Heart left ventricle (tissue), 16 donors: ENCODE results near the gene FBXO15. TPM values are rescaled to one million over a fixed set of nuclear protein-coding genes. Genes with fewer than 3 reads are reported as not detected.
A peak's percentile ranks its signal among the peaks of the same experiment; 100 is the strongest.

Experiments
- ATAC-seq, 4 donors: fragments of 200-7000 bp; cut with Tn5 transposase; one replicate each; pipeline ENCODE4 v1.9.1; 2020 to 2022; ENCODE audit warnings: moderate library complexity in 4 of 4, mild to moderate bottlenecking in 3 of 4, moderate number of reproducible peaks in 1 of 4
- DNase-seq, 5 donors: peaks; one replicate each; pipeline ENCODE4 v3.0.0-alpha.2; 2020
- H3K27ac ChIP-seq, 12 donors: fragments of 200-600 bp; sonication (generic) in 4 of 12; one replicate each; pipeline versions ENCODE4 v1.5.0 to v1.8.0; 2016 to 2022; ENCODE audit warnings: mild to moderate bottlenecking in 2 of 12
- H3K27me3 ChIP-seq, 9 donors: fragments of 200-600 bp; sonication (generic) in 2 of 9; one replicate each; pipeline versions ENCODE4 v1.5.1 to v1.8.0; 2016 to 2022; ENCODE audit warnings: mild to moderate bottlenecking in 3 of 9
- H3K36me3 ChIP-seq, 9 donors: fragments of 200-600 bp; sonication (generic) in 2 of 9; one replicate each; pipeline versions ENCODE4 v1.5.0 to v1.8.0; 2018 to 2022; ENCODE audit warnings: mild to moderate bottlenecking in 2 of 9
- H3K4me1 ChIP-seq, 12 donors: fragments of 200-600 bp; sonication (generic) in 4 of 12; one replicate each; pipeline versions ENCODE4 v1.5.0 to v1.8.0; 2016 to 2022; ENCODE audit warnings: mild to moderate bottlenecking in 3 of 12
- H3K4me3 ChIP-seq, 12 donors: fragments of 200-600 bp; sonication (generic) in 4 of 12; one replicate each; pipeline versions ENCODE4 v1.5.0 to v1.8.0; 2017 to 2022; ENCODE audit warnings: mild to moderate bottlenecking in 9 of 12, moderate library complexity in 4 of 12
- H3K9me3 ChIP-seq, 12 donors: fragments of 200-600 bp; sonication (generic) in 4 of 12; one replicate each; pipeline versions ENCODE4 v1.5.0 to v1.8.0; 2016 to 2022; ENCODE audit warnings: mild to moderate bottlenecking in 1 of 12
- POLR2A ChIP-seq, 2 donors: fragments of 450-650 bp; IDR thresholded peaks; one replicate each; pipeline ENCODE4 v1.6.1; 2017; ENCODE audit warnings: antibody characterized with exemption in 2 of 2, mild to moderate bottlenecking in 2 of 2, moderate library complexity in 2 of 2
- WGBS, 4 donors: extraction: QIAGEN DNeasy Blood & Tissue Kit in 2 of 4; methylation state at CpG; one replicate each; pipeline versions ENCODE4 v1.1.5 to v1.1.7; 2013 to 2018; 5-methylcytosine and 5-hydroxymethylcytosine counted together
- intact Hi-C, 10 donors: fragments of 100-400 bp; cut with DNase I; formaldehyde crosslinking; loops; one replicate each; pipeline versions ENCODE4 v1.11.1 to v1.14.2; 2022
- polyA plus RNA-seq, 2 donors: library from polyadenylated mRNA; stranded (reverse); fragments of 200-250 nt; gene quantifications; one replicate each; pipeline ENCODE4 v1.2.3, GENCODE V29; 2013
- total RNA-seq, 9 donors: library from RNA; depleted of rRNA in 2 of 9; stranded (reverse); fragments of >200 nt in 2 of 9; fragmentation: NEBNext Ultra II Directional in 3 of 9; extraction: Animal tissue kit (Norgen Biotek cat#: 25700) in 3 of 9; gene quantifications; one replicate each; pipeline versions ENCODE4 v1.1.0 to v1.2.4, GENCODE V29; 2016 to 2023
- TF ChIP-seq, protein P1 (sequence below), 12 donors: fragments of 200-600 bp; sonication (generic) in 4 of 12; IDR thresholded peaks; one replicate each; pipeline versions ENCODE4 v1.5.0 to v1.8.0; 2018 to 2022; ENCODE audit warnings: antibody characterized with exemption in 12 of 12, mild to moderate bottlenecking in 5 of 12
- donor health status: ischemic (EF 13 %, LVEDD 7.1; RV severe dilation, severe dysfunction).
- donor health status: healthy with polysubstance abuse.
- donor health status: DM: no; HTN: yes; CAD: no.
- donor health status: DM: no; HTN: no; CAD: no.
- donor health status: ischemic (EF 25% LVEDD 6.9; RV normal size, moderate dysfunction).
- donor health status: ischemic (EF 25% LVEDD 5.7; RV mildly dilated, moderate dysfunction).
- donor health status: healthy.
- donor health status: DM: yes; HTN: yes; CAD: no.
- donor health status: ischemic (EF 35%, LVEDD 5.7; RV mildly dilated, moderate dysfunction).
- donor health status: nonischemic (EF 11% LVEDD 7.7; RV severe dilation, severe dysfunction).
- donor health status: DM: yes; HTN: yes; CAD: no.
- donor health status: PGD.
- donor health status: ischemic (EF 29% LVEDD 5.4; RV normal size, mild dysfunction).
- donor health status: nonischemic (EF 23%, LVEDD 6.1; RV moderate dilation, normal function).

FBXO15 gene
- total and polyA plus RNA-seq, 11 donors = 0.10 to 0.84 (median 0.39) TPM; not detected in 3

DNA sequence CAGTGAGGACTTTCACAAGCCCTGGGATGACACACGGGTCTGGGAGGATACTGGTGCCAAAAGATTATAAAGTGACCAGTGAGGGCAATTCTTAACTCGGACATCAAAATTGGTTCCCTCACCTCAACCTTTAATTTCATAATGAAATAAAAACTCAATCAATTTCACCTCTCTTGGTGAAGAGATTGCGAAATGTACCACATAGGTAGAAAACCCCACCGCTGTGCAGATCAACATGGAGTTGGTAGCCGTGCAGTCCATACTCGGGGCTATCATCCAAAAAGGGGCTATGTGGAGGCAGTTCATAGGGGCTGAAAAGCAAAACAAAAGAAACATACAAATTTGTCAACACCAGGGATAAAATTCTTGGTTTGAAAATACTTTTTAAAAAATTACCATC is 24.4 kb downstream of the FBXO15 start:
- Histone ChIP-seq H3K27me3 (peaks cover 0 to 5% (median 0%) of the 10 kb centered on the region in 9 donors), H3K27ac (no peak overlapping the region), H3K4me1 (peaks cover 0 to 8% (median 0%) of the 10 kb centered on the region in 12 donors), H3K4me3 (no peak overlapping the region), H3K9me3 (no peaks in the 10 kb centered on the region), H3K36me3 (no peaks in the 10 kb centered on the region)
- 90 to 97% (median 92%) methylated on average over 6 of the region's 6 CpGs for WGBS, 4 donors
- ATAC-seq (no peak), DNase-seq (no peak)
- TF ChIP-seq, protein P1, sequence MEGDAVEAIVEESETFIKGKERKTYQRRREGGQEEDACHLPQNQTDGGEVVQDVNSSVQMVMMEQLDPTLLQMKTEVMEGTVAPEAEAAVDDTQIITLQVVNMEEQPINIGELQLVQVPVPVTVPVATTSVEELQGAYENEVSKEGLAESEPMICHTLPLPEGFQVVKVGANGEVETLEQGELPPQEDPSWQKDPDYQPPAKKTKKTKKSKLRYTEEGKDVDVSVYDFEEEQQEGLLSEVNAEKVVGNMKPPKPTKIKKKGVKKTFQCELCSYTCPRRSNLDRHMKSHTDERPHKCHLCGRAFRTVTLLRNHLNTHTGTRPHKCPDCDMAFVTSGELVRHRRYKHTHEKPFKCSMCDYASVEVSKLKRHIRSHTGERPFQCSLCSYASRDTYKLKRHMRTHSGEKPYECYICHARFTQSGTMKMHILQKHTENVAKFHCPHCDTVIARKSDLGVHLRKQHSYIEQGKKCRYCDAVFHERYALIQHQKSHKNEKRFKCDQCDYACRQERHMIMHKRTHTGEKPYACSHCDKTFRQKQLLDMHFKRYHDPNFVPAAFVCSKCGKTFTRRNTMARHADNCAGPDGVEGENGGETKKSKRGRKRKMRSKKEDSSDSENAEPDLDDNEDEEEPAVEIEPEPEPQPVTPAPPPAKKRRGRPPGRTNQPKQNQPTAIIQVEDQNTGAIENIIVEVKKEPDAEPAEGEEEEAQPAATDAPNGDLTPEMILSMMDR (IDR thresholded peaks at IDR 0.05) = no peak
- TF ChIP-seq POLR2A (IDR thresholded peaks at IDR 0.05) = no peak
- intact Hi-C loops = loop anchor here in 1 of 10 donors (5.0 kb wide), 1 partner anchor 1361 kb away; no protein-coding TSS in a partner anchor

- intact Hi-C loops = loop anchor here in 9 of 10 donors (2.0 to 10.0 kb wide), 4 partner anchors 1352 to 1412 kb away; no protein-coding TSS in a partner anchor
- 19 to 30% (median 20%) methylated on average over 9 of the region's 9 CpGs for WGBS, 4 donors
- TF ChIP-seq POLR2A (IDR thresholded peaks at IDR 0.05) = no peak
- TF ChIP-seq, protein P1 (IDR thresholded peaks at IDR 0.05) = peak; percentile 41 to 68 (median 54)
- no peak for DNase-seq
- Histone ChIP-seq H3K27ac (no peak overlapping the region), H3K27me3 (peaks cover 0 to 5% (median 0%) of the 10 kb centered on the region in 9 donors), H3K4me1 (peaks cover 0 to 6% (median 0%) of the 10 kb centered on the region in 12 donors), H3K4me3 (no peak overlapping the region), H3K36me3 (no peaks in the 10 kb centered on the region), H3K9me3 (peaks cover 0 to 14% (median 3%) of the 10 kb centered on the region in 12 donors)
- ATAC-seq = peak in 2 of 4 donors; percentile 29 to 36
These were observed 30.7 kb downstream of the FBXO15 start for GRCh38 chr18:74116633-74117554.

- TF ChIP-seq, protein P1 (IDR thresholded peaks at IDR 0.05) = no peak
- no peak for TF ChIP-seq POLR2A (IDR thresholded peaks at IDR 0.05)
- intact Hi-C loops = loop anchor here in 8 of 10 donors (5.0 to 10.0 kb wide), 3 partner anchors 1350 to 1410 kb away; no protein-coding TSS in a partner anchor
These were observed 32.6 kb downstream of the FBXO15 start for GRCh38 chr18:74115046-74115445.

GRCh38 chr18:74114116-74114515 is 33.5 kb downstream of the FBXO15 start:
- H3K36me3 ChIP-seq = no peaks in the 10 kb centered on the region
- no peaks in the 10 kb centered on the region for H3K27me3 ChIP-seq
- whole genome bisulfite sequencing, 4 donors = 29 to 70% (median 62%) methylated on average over 1 of the region's 1 CpG
- ATAC-seq (no peak), DNase-seq (no peak)
- no peak overlapping the region for H3K27ac ChIP-seq
- TF ChIP-seq POLR2A (IDR thresholded peaks at IDR 0.05) = no peak
- TF ChIP-seq, protein P1 (IDR thresholded peaks at IDR 0.05) = no peak
- no peak overlapping the region for H3K4me3 ChIP-seq
- intact Hi-C loops = loop anchor here in 4 of 10 donors (10.0 kb wide), 2 partner anchors 1349 to 1409 kb away; no protein-coding TSS in a partner anchor
- H3K4me1 ChIP-seq = peaks cover 0 to 6% (median 0%) of the 10 kb centered on the region in 12 donors
- peaks cover 0 to 28% (median 5%) of the 10 kb centered on the region in 12 donors for H3K9me3 ChIP-seq

More at GRCh38 chr18:74115046-74115445, 32.6 kb downstream of the FBXO15 start:
- Histone ChIP-seq H3K9me3 (peaks cover 0 to 21% (median 5%) of the 10 kb centered on the region in 12 donors), H3K27me3 (peaks cover 0 to 5% (median 0%) of the 10 kb centered on the region in 9 donors), H3K27ac (peak overlapping the region in 3 of 12 donors; percentile 1 to 35 (median 20)), H3K4me3 (no peak overlapping the region), H3K4me1 (peaks cover 0 to 6% (median 0%) of the 10 kb centered on the region in 12 donors), H3K36me3 (no peaks in the 10 kb centered on the region)
- DNase-seq (no peak), ATAC-seq (no peak)
- WGBS, 4 donors = 64 to 74% (median 68%) methylated on average over 4 of the region's 4 CpGs
